IMR-90 (cell line): Measurements from ENCODE around the gene DBNDD1. TPM values are rescaled to one million over a fixed set of nuclear protein-coding genes. Genes with fewer than 3 reads are reported as not detected.

Experiments used
- ATAC-seq: fragments of 200-7000 bp; cut with Tn5 transposase; 2 replicates; pipeline ENCODE4 v1.9.1; 2020; ENCODE audit warnings: low read depth, mild to moderate bottlenecking, moderate library complexity
- BruUV-seq: library from RNA; stranded (reverse); fragments of 400-500 nt; replicated peaks from 2 replicates; lab custom pipeline; 2021; lab: Mats Ljungman, UMichigan
- CTCF ChIA-PET: fragments of 300-600 bp; formaldehyde crosslinking; extraction: SDS; loops from one replicate; lab custom pipeline; 2021; ENCODE audit warnings: antibody characterized with exemption; lab: Yijun Ruan, JAX
- POLR2A ChIA-PET: fragments of 300-600 bp; sonication (Branson Sonifier 250); formaldehyde crosslinking; loops from one replicate; lab custom pipeline; 2022; ENCODE audit warnings: antibody characterized with exemption; ENCODE audit not compliant: unreplicated experiment; lab: Charles Lee
- DNase-seq: peaks from one replicate; pipeline ENCODE4 v3.0.0; 2013
- H2AFZ ChIP-seq: replicated peaks from 2 replicates; pipeline ENCODE3; 2013; ENCODE audit warnings: low read length, mild to moderate bottlenecking; ENCODE audit not compliant: poor library complexity
- H2AK5ac ChIP-seq: 2 replicates; pipeline ENCODE4 v1.6.1; 2013; ENCODE audit warnings: low read depth, low read length, inconsistent platforms
- H2AK9ac ChIP-seq: replicated peaks from 2 replicates; pipeline ENCODE3; 2013; ENCODE audit warnings: mild to moderate bottlenecking, low read depth, low read length, moderate library complexity; ENCODE audit not compliant: poor library complexity
- H2BK120ac ChIP-seq: 2 replicates; pipeline ENCODE4 v1.6.1; 2013; ENCODE audit warnings: low read depth, low read length, inconsistent platforms
- H2BK15ac ChIP-seq: 3 replicates; pipeline ENCODE4 v1.6.1; 2013; ENCODE audit warnings: low read depth, low read length, inconsistent platforms
- H2BK20ac ChIP-seq: 2 replicates; pipeline ENCODE4 v1.6.1; 2013; ENCODE audit warnings: low read depth, mild to moderate bottlenecking, inconsistent platforms, low read length, moderate library complexity
- H2BK5ac ChIP-seq: 2 replicates; pipeline ENCODE4 v1.6.1; 2013; ENCODE audit warnings: mild to moderate bottlenecking, low read depth, low read length, inconsistent platforms; ENCODE audit not compliant: poor library complexity, severe bottlenecking
- H3K14ac ChIP-seq: replicated peaks from 2 replicates; pipeline ENCODE4 v1.6.1; 2013; ENCODE audit warnings: low read depth, low read length, inconsistent platforms
- H3K18ac ChIP-seq: 2 replicates; pipeline ENCODE4 v1.6.1; 2013; ENCODE audit warnings: low read depth, low read length, control low read depth
- H3K23ac ChIP-seq: 2 replicates; pipeline ENCODE4 v1.6.1; 2013; ENCODE audit warnings: low read depth, low read length, inconsistent platforms
- H3K27ac ChIP-seq: 2 replicates; pipeline ENCODE4 v1.5.1; 2013; ENCODE audit warnings: mild to moderate bottlenecking, control low read depth, low read length; ENCODE audit not compliant: insufficient read depth
- H3K27me3 ChIP-seq: 2 replicates; pipeline ENCODE4 v1.6.1; 2013; ENCODE audit warnings: low read length; ENCODE audit not compliant: control insufficient read depth, insufficient read depth
- H3K36me3 ChIP-seq: 2 replicates; pipeline ENCODE4 v1.6.1; 2013; ENCODE audit warnings: low read length, mixed read lengths; ENCODE audit not compliant: control insufficient read depth, insufficient read depth
- H3K4ac ChIP-seq: 2 replicates; pipeline ENCODE4 v1.6.1; 2013; ENCODE audit warnings: low read depth, low read length, inconsistent platforms
- H3K4me1 ChIP-seq: 2 replicates; pipeline ENCODE4 v1.6.1; 2013; ENCODE audit warnings: low read length, mixed read lengths; ENCODE audit not compliant: control insufficient read depth, insufficient read depth
- H3K4me2 ChIP-seq: 2 replicates; pipeline ENCODE4 v1.6.1; 2013; ENCODE audit warnings: low read depth, mild to moderate bottlenecking, control low read depth, low read length, moderate library complexity
- H3K4me3 ChIP-seq: 2 replicates; pipeline ENCODE4 v1.5.1; 2013; ENCODE audit warnings: low read depth, mild to moderate bottlenecking, control low read depth, low read length, moderate library complexity; ENCODE audit not compliant: insufficient read depth
- H3K56ac ChIP-seq: 2 replicates; pipeline ENCODE4 v1.6.1; 2013; ENCODE audit warnings: low read length, inconsistent platforms; ENCODE audit not compliant: insufficient read depth; ENCODE audit errors: extremely low read depth
- H3K79me1 ChIP-seq, 2 experiments: 2 replicates each; pipeline ENCODE4 v1.6.1; 2013; ENCODE audit warnings: low read length in 2 of 2, inconsistent platforms in 1 of 2, low read depth in 1 of 2
- H3K9ac ChIP-seq: 2 replicates; pipeline ENCODE4 v1.6.1; 2013; ENCODE audit warnings: low read depth, low read length, control low read depth
- H3K9me1 ChIP-seq: 2 replicates; pipeline ENCODE4 v1.6.1; 2013; ENCODE audit warnings: low read length, inconsistent platforms; ENCODE audit not compliant: insufficient read depth
- H3K9me3 ChIP-seq: 2 replicates; pipeline ENCODE4 v1.6.1; 2013; ENCODE audit warnings: low read length; ENCODE audit not compliant: control insufficient read depth, insufficient read depth
- H4K20me1 ChIP-seq: 2 replicates; pipeline ENCODE4 v1.6.1; 2013; ENCODE audit warnings: low read length, inconsistent platforms; ENCODE audit not compliant: insufficient read depth
- H4K5ac ChIP-seq: 2 replicates; pipeline ENCODE4 v1.6.1; 2013; ENCODE audit warnings: mild to moderate bottlenecking, low read depth, low read length, control low read depth
- H4K8ac ChIP-seq, 2 experiments: 2 replicates each; pipeline ENCODE4 v1.6.1; 2013; ENCODE audit warnings: low read depth in 2 of 2, low read length in 2 of 2, control low read depth in 1 of 2, inconsistent platforms in 1 of 2
- H4K91ac ChIP-seq: 2 replicates; pipeline ENCODE4 v1.6.1; 2013; ENCODE audit warnings: low read depth, low read length, inconsistent platforms; ENCODE audit not compliant: insufficient read depth
- CHD1 ChIP-seq: IDR thresholded peaks from 2 replicates; pipeline ENCODE4 v1.6.1; 2012; ENCODE audit warnings: low read depth, low read length, improper control_type of control experiment
- CTCF ChIP-seq: conservative IDR thresholded peaks from 2 replicates; pipeline ENCODE4 v1.5.1; 2012; ENCODE audit warnings: mild to moderate bottlenecking, low read depth, low read length, improper control_type of control experiment
- ELK1 ChIP-seq: fragments of 150-350 bp; IDR thresholded peaks from 2 replicates; pipeline ENCODE4 v1.6.1; 2016; ENCODE audit warnings: low read depth, mild to moderate bottlenecking, low read length, moderate library complexity, borderline replicate concordance
- MAFK ChIP-seq: IDR thresholded peaks from 2 replicates; pipeline ENCODE4 v1.6.1; 2012; ENCODE audit warnings: low read depth, low read length, improper control_type of control experiment
- RCOR1 ChIP-seq: IDR thresholded peaks from 2 replicates; pipeline ENCODE4 v1.6.1; 2012; ENCODE audit warnings: mild to moderate bottlenecking, low read length, improper control_type of control experiment; ENCODE audit not compliant: insufficient replicate concordance
- WGBS, 2 experiments: methylation state at CpG; one replicate each; pipeline versions ENCODE4 v1.1.5 to v1.1.7; 2013; ENCODE audit warnings: missing lambda C conversion rate in 2 of 2; ENCODE audit not compliant: insufficient read length in 1 of 2; ENCODE audit errors: extremely low coverage in 2 of 2; 5-methylcytosine and 5-hydroxymethylcytosine counted together
- dilution Hi-C: fragments of 300-500 bp; cut with HindIII; formaldehyde crosslinking; loops from one replicate; pipeline ENCODE4 v1.14.3; 2018; ENCODE audit warnings: low sequenced_read_pairs; ENCODE audit not compliant: unreplicated experiment
- in situ Hi-C: fragments of 300-500 bp; cut with MboI; formaldehyde crosslinking; loops from 3 replicates; pipeline ENCODE4 v1.14.3; 2019; ENCODE audit warnings: low sequenced_read_pairs, inconsistent platforms, mixed read lengths
- intact Hi-C: fragments of 100-400 bp; cut with micrococcal nuclease; formaldehyde crosslinking; loops from 2 replicates; pipeline ENCODE4 v1.10.0; 2022
- polyA plus RNA-seq, 3 experiments: library from polyadenylated mRNA; depleted of rRNA; stranded (reverse); fragments of >200 nt; gene quantifications; 2 replicates each; pipeline ENCODE4 v1.2.3, GENCODE V29; 2012; ENCODE audit warnings: low replicate concordance in 1 of 3
- total RNA-seq: library from RNA; depleted of rRNA; stranded (reverse); fragments of >200 nt; gene quantifications from 2 replicates; pipeline ENCODE4 v1.2.3, GENCODE V29; 2012

Gene DBNDD1
- total and polyA plus RNA-seq, 2 of the 4 experiments (the other 2 are of a cell fraction): 3.4 to 23.0 TPM

DNA sequence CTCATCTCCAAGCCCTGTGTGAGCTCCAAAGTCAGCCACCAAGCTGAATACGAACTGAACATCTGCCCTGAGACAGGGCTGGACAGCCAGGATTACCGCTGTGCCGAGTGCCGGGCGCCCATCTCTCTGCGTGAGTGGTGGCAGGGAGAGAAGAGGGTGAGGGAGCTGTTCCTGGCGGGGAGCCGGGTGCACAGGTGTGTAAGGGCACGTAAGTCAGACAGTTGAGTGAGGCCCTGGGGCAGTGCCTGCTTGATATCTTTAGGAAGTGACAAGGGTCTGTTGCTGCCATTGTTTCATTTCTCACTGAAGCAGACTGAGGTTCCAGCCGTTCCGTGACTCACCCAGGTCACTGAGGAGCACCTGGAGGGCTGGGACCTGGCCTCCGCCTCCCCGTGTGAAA lies 58.3 kb downstream of the DBNDD1 start:
- Histone ChIP-seq H4K91ac (no peak overlapping the region), H3K4me3 (no peak overlapping the region), H3K27me3 (no peaks in the 10 kb centered on the region), H3K4me1 (no peaks in the 10 kb centered on the region), H4K20me1 (peaks cover 4% of the 10 kb centered on the region; the same call in 1 of the 2 replicates), H2BK120ac (no peak overlapping the region), H2BK20ac (no peak overlapping the region), H2AK9ac (no peak overlapping the region), H3K4ac (no peak overlapping the region), H3K9me3 (no peaks in the 10 kb centered on the region), H2AFZ (no peak overlapping the region), H2BK15ac (no peak overlapping the region), H3K79me1 (peaks cover 0 to 20% of the 10 kb centered on the region in 2 experiments; a peak in 2 of 4 replicates), H3K23ac (no peak overlapping the region), H2BK5ac (no peak overlapping the region), H4K8ac (no peak overlapping the region), H3K9me1 (no peaks in the 10 kb centered on the region; the same call in 1 of the 2 replicates), H3K56ac (no peak overlapping the region), H3K36me3 (peaks cover 51% of the 10 kb centered on the region), H3K4me2 (no peak overlapping the region), H3K18ac (no peak overlapping the region), H4K5ac (no peak overlapping the region), H3K9ac (no peak overlapping the region), H3K14ac (no peak overlapping the region), H2AK5ac (no peak overlapping the region), H3K27ac (no peak overlapping the region)
- TF ChIP-seq RCOR1: no peak
- TF ChIP-seq MAFK: no peak
- no peak for TF ChIP-seq CHD1
- TF ChIP-seq ELK1: no peak
- no peak for TF ChIP-seq CTCF
- 89% methylated on average over 7 of the region's 13 CpGs; no CpG with 5 or more reads in 1 of the 2 experiments for WGBS, 2 experiments
- dilution Hi-C loops (no loop called here), in situ Hi-C loops (no loop called here), intact Hi-C loops (no loop called here)
- DNase-seq (no peak), ATAC-seq (no peak)
- BruUV-seq: no TSS peak
- CTCF ChIA-PET: no interaction called here
- POLR2A ChIA-PET: no interaction called here
